ENCODE data around the gene PCCA.

PCCA gene

DNA sequence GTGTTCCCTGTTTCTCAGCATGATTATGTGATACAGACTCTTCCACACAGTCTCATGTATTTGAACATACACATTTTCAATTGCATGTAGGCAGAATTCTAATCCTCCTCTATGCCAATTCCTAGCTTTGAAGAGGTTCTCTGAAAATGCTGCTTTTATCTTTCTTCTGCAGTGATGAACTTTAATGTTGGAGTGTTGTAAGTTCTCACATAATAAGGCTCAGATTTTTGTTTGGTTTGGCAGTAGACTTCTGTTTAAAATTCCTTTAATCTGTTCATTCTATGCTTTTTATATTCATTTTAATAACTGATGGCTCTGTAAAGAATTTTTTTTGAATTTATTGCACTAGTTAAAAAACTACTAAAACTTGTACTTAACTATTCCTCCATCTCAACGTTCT is 273.9 kb downstream of the PCCA start:
- no peak overlapping the region for H2AFZ ChIP-seq (ENCODE audit: low read depth, low read length)
- H3K27ac ChIP-seq (ENCODE audit: low read length, poor library complexity, severe bottlenecking), result peak overlapping the region; percentile 81
- peaks cover 0 to 5% of the 10 kb centered on the region in 2 experiments for H3K36me3 ChIP-seq (ENCODE audit: control insufficient read depth in 1 of 2, insufficient read depth in 2 of 2, low read depth in 1 of 2, low read length in 2 of 2)
- H3K4me2 ChIP-seq (ENCODE audit: low read length, poor library complexity, severe bottlenecking), result no peak overlapping the region
- no CpG with 5 or more reads among the region's 1 CpG for WGBS
- H3K23ac ChIP-seq (ENCODE audit: low read length in 2 of 2), result no peak overlapping the region
- DNase-seq, result no peak
- H2BK12ac ChIP-seq (ENCODE audit: low read length in 2 of 2), result no peak overlapping the region
- no peak overlapping the region for H2AK5ac ChIP-seq (ENCODE audit: low read length, severe bottlenecking)
- no peak overlapping the region for H3K14ac ChIP-seq (ENCODE audit: low read length in 2 of 2)
- no peaks in the 10 kb centered on the region for H3K9me3 ChIP-seq (ENCODE audit: control insufficient read depth, low read length)
- no peak overlapping the region for H2BK5ac ChIP-seq (ENCODE audit: low read depth, low read length, poor library complexity, severe bottlenecking)
- H2BK15ac ChIP-seq (ENCODE audit: low read depth, poor library complexity, severe bottlenecking), result no peak overlapping the region
- H3K18ac ChIP-seq (ENCODE audit: low read depth in 1 of 2, low read length in 2 of 2), result no peak overlapping the region
- H4K8ac ChIP-seq (ENCODE audit: low read length), result no peak overlapping the region
- no peak overlapping the region for H3K9ac ChIP-seq (ENCODE audit: low read length)
- H3K4me3 ChIP-seq (ENCODE audit: insufficient read depth in 1 of 2, low read depth in 1 of 2, low read length in 2 of 2), result no peak overlapping the region
- peaks cover 7% of the 10 kb centered on the region for H3K79me1 ChIP-seq (replicated peaks; ENCODE audit: low read length, poor library complexity, severe bottlenecking)
- H2BK120ac ChIP-seq (ENCODE audit: low read depth, low read length), result no peak overlapping the region
- no peak overlapping the region for H3K4ac ChIP-seq (ENCODE audit: low read depth in 1 of 2, low read length in 2 of 2)
- no peaks in the 10 kb centered on the region for H3K27me3 ChIP-seq (ENCODE audit: control insufficient read depth in 1 of 2, insufficient read depth in 1 of 2, low read length in 2 of 2)
- H3K4me1 ChIP-seq (ENCODE audit: control insufficient read depth, insufficient read depth, low read depth, low read length), result peaks cover 2% of the 10 kb centered on the region
- no peak overlapping the region for H4K91ac ChIP-seq (ENCODE audit: low read length)

GRCh38 chr13:100363285-100363711 is 274.4 kb downstream of the PCCA start:
- Histone ChIP-seq H2AFZ (ENCODE audit: low read depth, low read length) (no peak overlapping the region), H2BK5ac (ENCODE audit: low read depth, low read length, poor library complexity, severe bottlenecking) (no peak overlapping the region), H3K9me3 (ENCODE audit: control insufficient read depth, low read length) (no peaks in the 10 kb centered on the region), H3K27ac (ENCODE audit: low read length, poor library complexity, severe bottlenecking) (peak overlapping the region; percentile 81), H3K23ac (ENCODE audit: low read length in 2 of 2) (no peak overlapping the region), H3K4me3 (ENCODE audit: insufficient read depth in 1 of 2, low read depth in 1 of 2, low read length in 2 of 2) (no peak overlapping the region), H3K36me3 (ENCODE audit: control insufficient read depth in 1 of 2, insufficient read depth in 2 of 2, low read depth in 1 of 2, low read length in 2 of 2) (peaks cover 0 to under 1% of the 10 kb centered on the region in 2 experiments), H3K4ac (ENCODE audit: low read depth in 1 of 2, low read length in 2 of 2) (no peak overlapping the region), H3K14ac (ENCODE audit: low read length in 2 of 2) (no peak overlapping the region), H3K4me1 (ENCODE audit: control insufficient read depth, insufficient read depth, low read depth, low read length) (peaks cover 2% of the 10 kb centered on the region), H3K9ac (ENCODE audit: low read length) (peak overlapping the region; percentile 39), H3K79me1 (replicated peaks; ENCODE audit: low read length, poor library complexity, severe bottlenecking) (peaks cover 7% of the 10 kb centered on the region), H4K91ac (ENCODE audit: low read length) (no peak overlapping the region), H3K27me3 (ENCODE audit: control insufficient read depth in 1 of 2, insufficient read depth in 1 of 2, low read length in 2 of 2) (no peaks in the 10 kb centered on the region), H3K4me2 (ENCODE audit: low read length, poor library complexity, severe bottlenecking) (no peak overlapping the region), H4K8ac (ENCODE audit: low read length) (no peak overlapping the region), H3K18ac (ENCODE audit: low read depth in 1 of 2, low read length in 2 of 2) (no peak overlapping the region), H2BK12ac (ENCODE audit: low read length in 2 of 2) (no peak overlapping the region), H2AK5ac (ENCODE audit: low read length, severe bottlenecking) (no peak overlapping the region), H2BK120ac (ENCODE audit: low read depth, low read length) (no peak overlapping the region), H2BK15ac (ENCODE audit: low read depth, poor library complexity, severe bottlenecking) (no peak overlapping the region)
- peak; percentile 26 for DNase-seq
- WGBS, result 49% methylated on average over 2 of the region's 3 CpGs

DNA sequence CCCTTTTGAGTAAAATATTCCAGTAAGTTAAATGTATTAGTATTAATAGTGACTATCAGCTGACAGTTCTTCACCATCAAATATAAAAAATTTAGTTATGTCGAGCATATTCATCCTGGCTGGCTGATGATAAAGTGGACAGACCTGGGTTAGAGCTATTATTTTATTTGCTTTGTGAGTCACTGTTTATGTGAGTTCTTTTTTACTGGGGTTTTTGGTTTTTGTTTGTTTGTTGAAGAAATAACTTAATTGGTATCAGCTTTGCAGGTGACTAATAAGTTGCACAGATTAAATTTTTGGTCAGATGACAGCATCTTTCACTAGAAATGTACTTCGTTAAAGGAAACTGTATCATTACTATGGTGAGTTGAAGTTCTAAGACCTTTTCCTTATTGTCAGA is 275.0 kb downstream of the PCCA start:
- H3K4me1 ChIP-seq (ENCODE audit: control insufficient read depth, insufficient read depth, low read depth, low read length), result peaks cover 2% of the 10 kb centered on the region
- H3K4me2 ChIP-seq (ENCODE audit: low read length, poor library complexity, severe bottlenecking), result no peak overlapping the region
- peak overlapping the region; percentile 39 for H3K9ac ChIP-seq (ENCODE audit: low read length)
- no peak overlapping the region for H3K18ac ChIP-seq (ENCODE audit: low read depth in 1 of 2, low read length in 2 of 2)
- H2BK5ac ChIP-seq (ENCODE audit: low read depth, low read length, poor library complexity, severe bottlenecking), result no peak overlapping the region
- no peaks in the 10 kb centered on the region for H3K9me3 ChIP-seq (ENCODE audit: control insufficient read depth, low read length)
- no peaks in the 10 kb centered on the region for H3K27me3 ChIP-seq (ENCODE audit: control insufficient read depth in 1 of 2, insufficient read depth in 1 of 2, low read length in 2 of 2)
- H3K23ac ChIP-seq (ENCODE audit: low read length in 2 of 2), result no peak overlapping the region
- no peak overlapping the region for H3K4me3 ChIP-seq (ENCODE audit: insufficient read depth in 1 of 2, low read depth in 1 of 2, low read length in 2 of 2)
- H2BK120ac ChIP-seq (ENCODE audit: low read depth, low read length), result no peak overlapping the region
- H2AK5ac ChIP-seq (ENCODE audit: low read length, severe bottlenecking), result no peak overlapping the region
- WGBS, result 36% methylated on average over 2 of the region's 2 CpGs
- H3K4ac ChIP-seq (ENCODE audit: low read depth in 1 of 2, low read length in 2 of 2), result no peak overlapping the region
- no peaks in the 10 kb centered on the region for H3K36me3 ChIP-seq (ENCODE audit: control insufficient read depth in 1 of 2, insufficient read depth in 2 of 2, low read depth in 1 of 2, low read length in 2 of 2)
- peak overlapping the region; percentile 53 for H3K27ac ChIP-seq (ENCODE audit: low read length, poor library complexity, severe bottlenecking)
- DNase-seq, result peak; percentile 6
- H4K8ac ChIP-seq (ENCODE audit: low read length), result no peak overlapping the region
- H3K14ac ChIP-seq (ENCODE audit: low read length in 2 of 2), result no peak overlapping the region
- peaks cover 7% of the 10 kb centered on the region for H3K79me1 ChIP-seq (replicated peaks; ENCODE audit: low read length, poor library complexity, severe bottlenecking)
- no peak overlapping the region for H4K91ac ChIP-seq (ENCODE audit: low read length)
- H2AFZ ChIP-seq (ENCODE audit: low read depth, low read length), result no peak overlapping the region
- no peak overlapping the region for H2BK15ac ChIP-seq (ENCODE audit: low read depth, poor library complexity, severe bottlenecking)
- no peak overlapping the region for H2BK12ac ChIP-seq (ENCODE audit: low read length in 2 of 2)

GRCh38 chr13:100364591-100364990 is 275.7 kb downstream of the PCCA start:
- no peak for DNase-seq
- Histone ChIP-seq H2BK15ac (ENCODE audit: low read depth, poor library complexity, severe bottlenecking) (no peak overlapping the region), H4K8ac (ENCODE audit: low read length) (no peak overlapping the region), H4K91ac (ENCODE audit: low read length) (no peak overlapping the region), H2AFZ (ENCODE audit: low read depth, low read length) (no peak overlapping the region), H3K9ac (ENCODE audit: low read length) (no peak overlapping the region), H3K4me1 (ENCODE audit: control insufficient read depth, insufficient read depth, low read depth, low read length) (peaks cover 3% of the 10 kb centered on the region), H3K4me3 (ENCODE audit: insufficient read depth in 1 of 2, low read depth in 1 of 2, low read length in 2 of 2) (no peak overlapping the region), H2BK12ac (ENCODE audit: low read length in 2 of 2) (no peak overlapping the region), H3K4me2 (ENCODE audit: low read length, poor library complexity, severe bottlenecking) (no peak overlapping the region), H2BK120ac (ENCODE audit: low read depth, low read length) (no peak overlapping the region), H3K36me3 (ENCODE audit: control insufficient read depth in 1 of 2, insufficient read depth in 2 of 2, low read depth in 1 of 2, low read length in 2 of 2) (no peaks in the 10 kb centered on the region), H2AK5ac (ENCODE audit: low read length, severe bottlenecking) (peak overlapping the region; percentile 31), H3K9me3 (ENCODE audit: control insufficient read depth, low read length) (no peaks in the 10 kb centered on the region), H3K14ac (ENCODE audit: low read length in 2 of 2) (no peak overlapping the region), H2BK5ac (ENCODE audit: low read depth, low read length, poor library complexity, severe bottlenecking) (no peak overlapping the region), H3K23ac (ENCODE audit: low read length in 2 of 2) (no peak overlapping the region), H3K4ac (ENCODE audit: low read depth in 1 of 2, low read length in 2 of 2) (no peak overlapping the region), H3K18ac (ENCODE audit: low read depth in 1 of 2, low read length in 2 of 2) (no peak overlapping the region), H3K27ac (ENCODE audit: low read length, poor library complexity, severe bottlenecking) (no peak overlapping the region), H3K79me1 (replicated peaks; ENCODE audit: low read length, poor library complexity, severe bottlenecking) (peaks cover 7% of the 10 kb centered on the region), H3K27me3 (ENCODE audit: control insufficient read depth in 1 of 2, insufficient read depth in 1 of 2, low read length in 2 of 2) (no peaks in the 10 kb centered on the region)
- WGBS, result 96% methylated on average over 3 of the region's 4 CpGs

All from mesenchymal stem cell (in vitro differentiated cells and primary cell).